ENCODE data around the gene NHERF1.

The NHERF1 gene

DNA sequence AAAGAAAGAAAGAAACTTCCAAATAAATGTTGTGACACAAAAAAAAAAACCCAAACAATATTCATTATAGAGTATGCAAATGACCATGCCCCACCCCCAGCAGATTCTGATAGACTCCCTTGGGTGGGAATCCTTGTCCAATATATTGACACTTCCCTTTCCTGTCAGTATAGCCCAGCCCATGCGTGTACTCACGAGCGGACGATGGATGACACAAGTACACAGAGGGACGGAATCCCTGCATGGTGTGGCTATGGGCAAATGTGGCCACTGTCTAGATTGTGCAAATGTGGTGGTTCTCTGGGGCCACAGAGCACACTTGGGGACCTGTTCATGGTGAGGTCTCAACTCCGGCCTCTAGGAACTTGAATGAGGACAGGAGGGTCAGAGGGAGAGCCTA, 8.3 kb upstream of the NHERF1 start:
- TF ChIP-seq, protein P1, sequence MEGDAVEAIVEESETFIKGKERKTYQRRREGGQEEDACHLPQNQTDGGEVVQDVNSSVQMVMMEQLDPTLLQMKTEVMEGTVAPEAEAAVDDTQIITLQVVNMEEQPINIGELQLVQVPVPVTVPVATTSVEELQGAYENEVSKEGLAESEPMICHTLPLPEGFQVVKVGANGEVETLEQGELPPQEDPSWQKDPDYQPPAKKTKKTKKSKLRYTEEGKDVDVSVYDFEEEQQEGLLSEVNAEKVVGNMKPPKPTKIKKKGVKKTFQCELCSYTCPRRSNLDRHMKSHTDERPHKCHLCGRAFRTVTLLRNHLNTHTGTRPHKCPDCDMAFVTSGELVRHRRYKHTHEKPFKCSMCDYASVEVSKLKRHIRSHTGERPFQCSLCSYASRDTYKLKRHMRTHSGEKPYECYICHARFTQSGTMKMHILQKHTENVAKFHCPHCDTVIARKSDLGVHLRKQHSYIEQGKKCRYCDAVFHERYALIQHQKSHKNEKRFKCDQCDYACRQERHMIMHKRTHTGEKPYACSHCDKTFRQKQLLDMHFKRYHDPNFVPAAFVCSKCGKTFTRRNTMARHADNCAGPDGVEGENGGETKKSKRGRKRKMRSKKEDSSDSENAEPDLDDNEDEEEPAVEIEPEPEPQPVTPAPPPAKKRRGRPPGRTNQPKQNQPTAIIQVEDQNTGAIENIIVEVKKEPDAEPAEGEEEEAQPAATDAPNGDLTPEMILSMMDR (IDR thresholded peaks at IDR 0.05) = no peak

DNA sequence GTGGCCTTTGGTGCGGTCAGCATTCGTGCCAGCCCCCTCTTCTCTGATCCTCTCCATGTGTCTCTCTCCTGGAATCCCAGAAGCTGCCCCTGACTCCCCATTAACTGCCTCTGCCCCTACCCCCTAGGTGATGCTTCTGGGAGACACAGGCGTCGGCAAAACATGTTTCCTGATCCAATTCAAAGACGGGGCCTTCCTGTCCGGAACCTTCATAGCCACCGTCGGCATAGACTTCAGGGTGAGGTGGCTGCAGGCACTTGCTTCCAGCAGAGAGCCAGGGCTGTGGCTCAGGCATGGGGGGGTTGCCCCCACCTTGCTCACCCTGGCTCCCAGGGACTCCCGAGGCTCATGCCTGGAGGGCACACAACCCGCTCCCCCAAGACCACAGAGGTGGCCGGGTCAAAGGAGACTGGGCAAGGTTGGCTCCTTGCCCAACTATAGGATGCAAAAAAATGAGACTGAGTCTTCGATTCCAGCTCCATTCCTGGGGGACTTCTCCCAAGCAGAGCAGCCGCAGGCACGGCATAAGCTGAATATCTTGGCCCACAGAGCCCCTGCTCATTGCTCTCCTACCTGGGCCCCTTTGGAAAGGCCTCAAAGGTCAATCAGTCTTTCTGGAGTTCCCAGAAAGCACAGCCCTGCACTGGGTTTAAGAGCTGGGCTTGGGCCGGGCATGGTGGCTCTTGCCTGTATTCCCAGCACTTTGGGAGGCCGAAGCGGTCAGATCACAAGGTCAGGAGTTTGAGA, 7.6 kb upstream of the NHERF1 start:
- TF ChIP-seq, protein P1 (IDR thresholded peaks at IDR 0.05) = no peak

DNA sequence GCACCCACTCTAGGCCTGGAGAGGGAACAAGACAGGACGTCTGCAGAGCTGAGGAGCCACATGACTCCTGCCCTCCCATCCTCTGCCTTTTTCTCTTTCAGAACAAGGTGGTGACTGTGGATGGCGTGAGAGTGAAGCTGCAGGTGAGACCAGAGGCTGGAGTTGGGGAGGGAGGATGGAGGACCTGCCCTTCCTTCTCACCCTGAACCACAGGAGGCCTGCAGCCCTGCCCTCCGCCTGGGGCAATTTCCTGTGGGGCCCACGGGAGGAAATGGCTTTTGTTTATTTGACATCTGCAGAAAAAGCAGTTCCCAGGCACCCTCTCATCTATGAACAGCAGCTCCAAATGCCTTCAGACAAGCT, 6.3 kb upstream of the NHERF1 start:
- TF ChIP-seq, protein P1 (IDR thresholded peaks at IDR 0.05) = no peak

DNA sequence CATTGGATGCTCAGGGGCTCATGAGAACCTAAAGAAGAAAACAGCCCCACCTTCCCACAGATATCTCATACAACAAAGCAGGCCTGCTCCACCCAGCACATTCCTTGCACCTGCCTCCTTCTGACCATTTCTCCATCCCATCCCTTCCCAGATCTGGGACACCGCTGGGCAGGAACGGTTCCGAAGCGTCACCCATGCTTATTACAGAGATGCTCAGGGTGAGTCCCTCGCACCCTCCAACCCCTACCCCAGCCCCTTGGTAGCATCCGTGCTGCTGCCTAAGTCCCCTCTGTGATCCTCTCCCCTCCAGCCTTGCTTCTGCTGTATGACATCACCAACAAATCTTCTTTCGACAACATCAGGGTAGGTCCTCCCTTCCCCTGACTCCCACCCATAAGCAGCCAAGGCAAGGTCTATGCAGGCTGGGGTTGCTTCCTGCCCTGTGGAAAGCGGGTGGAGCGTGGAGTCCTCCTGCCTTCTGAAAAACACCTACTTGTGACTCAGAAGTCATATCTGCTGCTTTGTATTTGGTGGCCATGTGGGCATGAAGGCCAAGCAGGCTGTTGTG, 5.4 kb upstream of the NHERF1 start:
- TF ChIP-seq, protein P1 (IDR thresholded peaks at IDR 0.05) = no peak

DNA sequence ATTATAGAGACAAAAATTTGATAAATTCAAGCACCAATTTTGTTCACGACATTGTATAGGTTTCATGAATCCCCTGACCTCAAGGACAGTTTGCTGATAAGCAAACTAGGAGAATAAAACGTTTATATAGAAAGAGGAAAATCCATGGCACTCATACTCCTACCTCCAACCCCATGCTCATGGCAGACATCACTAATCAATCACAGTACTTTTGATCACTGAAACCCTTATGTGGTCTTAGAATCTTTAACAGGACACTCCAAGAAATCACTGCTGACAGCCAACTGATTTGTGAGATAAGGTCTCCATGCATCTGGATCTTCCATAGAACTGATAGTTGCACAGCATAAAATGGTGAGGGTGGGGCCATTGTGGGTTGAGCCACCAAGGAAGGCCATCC, 4.7 kb upstream of the NHERF1 start:
- TF ChIP-seq, protein P1 (IDR thresholded peaks at IDR 0.05) = no peak

DNA sequence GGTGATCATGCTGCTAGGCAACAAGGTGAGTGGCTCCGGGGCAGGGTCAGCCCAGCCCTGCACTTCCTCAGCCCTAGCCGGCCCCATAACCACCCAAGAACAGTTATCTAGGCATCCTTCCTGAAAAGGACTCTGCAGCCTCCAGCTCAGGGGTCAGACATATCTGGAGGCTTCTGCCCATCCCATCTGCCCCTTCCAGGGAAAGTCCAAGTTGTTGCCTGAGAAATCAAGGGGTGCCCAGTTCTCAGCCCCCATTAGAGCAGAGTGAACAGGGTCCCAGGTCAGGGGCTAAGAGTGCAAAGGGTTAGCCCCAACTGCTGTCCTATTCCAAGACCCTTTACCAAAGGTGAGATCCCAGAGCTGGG, 4.1 kb upstream of the NHERF1 start:
- TF ChIP-seq, protein P1 (IDR thresholded peaks at IDR 0.05) = no peak

DNA sequence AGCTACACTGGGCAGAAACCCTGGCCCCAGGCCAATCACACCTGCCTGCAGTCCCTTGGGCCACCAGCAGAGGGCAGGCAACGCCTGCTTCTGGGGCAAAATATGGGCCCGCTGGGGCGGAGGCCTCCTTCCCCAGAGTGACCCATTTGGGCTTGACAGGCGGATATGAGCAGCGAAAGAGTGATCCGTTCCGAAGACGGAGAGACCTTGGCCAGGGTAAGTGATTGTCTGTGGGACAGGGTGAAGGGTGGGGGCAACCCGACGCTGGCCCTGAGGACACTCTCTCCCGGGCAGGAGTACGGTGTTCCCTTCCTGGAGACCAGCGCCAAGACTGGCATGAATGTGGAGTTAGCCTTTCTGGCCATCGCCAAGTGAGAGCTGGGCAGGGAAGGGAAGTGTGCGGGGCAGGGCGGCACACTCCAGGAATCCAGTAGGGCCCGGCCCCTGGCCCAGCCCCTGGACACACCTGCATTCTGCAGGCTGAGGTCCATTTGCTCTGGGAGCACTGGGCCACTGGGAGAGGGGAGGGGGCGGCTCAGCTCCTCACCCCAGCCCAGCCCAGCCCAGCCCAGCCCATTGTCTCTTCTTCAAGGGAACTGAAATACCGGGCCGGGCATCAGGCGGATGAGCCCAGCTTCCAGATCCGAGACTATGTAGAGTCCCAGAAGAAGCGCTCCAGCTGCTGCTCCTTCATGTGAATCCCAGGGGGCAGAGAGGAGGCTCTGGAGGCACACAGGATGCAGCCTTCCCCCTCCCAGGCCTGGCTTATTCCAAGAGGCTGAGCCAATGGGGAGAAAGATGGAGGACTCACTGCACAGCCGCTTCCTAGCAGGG, 3.5 kb upstream of the NHERF1 start:
- TF ChIP-seq, protein P1 (IDR thresholded peaks at IDR 0.05) = peak; percentile 98

All from LNCAP (cell line).